HFFc6 (cell line): Measurements from ENCODE around the gene DNM2. TPM values are rescaled to one million over a fixed set of nuclear protein-coding genes. Genes with fewer than 3 reads are reported as not detected.

Experiments used
- DNase-seq: peaks from one replicate; pipeline ENCODE4 v3.0.0-alpha.2; 2018
- H3K27ac Mint-ChIP-seq: 2 replicates; pipeline ENCODE4 v1.8.0; 2020; ENCODE audit warnings: mild to moderate bottlenecking, mixed read lengths
- H3K27me3 Mint-ChIP-seq: 2 replicates; pipeline ENCODE4 v1.8.0; 2021; ENCODE audit warnings: mild to moderate bottlenecking, moderate library complexity, mixed read lengths; ENCODE audit not compliant: insufficient read depth
- H3K36me3 Mint-ChIP-seq: 2 replicates; pipeline ENCODE4 v1.8.0; 2021; ENCODE audit warnings: low read depth, mixed read lengths
- H3K4me1 Mint-ChIP-seq: 2 replicates; pipeline ENCODE4 v1.8.0; 2020; ENCODE audit warnings: low read depth, mixed read lengths
- H3K4me3 Mint-ChIP-seq: 2 replicates; pipeline ENCODE4 v1.8.0; 2020; ENCODE audit warnings: mild to moderate bottlenecking, moderate library complexity, mixed read lengths
- H3K9me3 Mint-ChIP-seq: 2 replicates; pipeline ENCODE4 v1.8.0; 2020; ENCODE audit warnings: mild to moderate bottlenecking, mixed read lengths
- total RNA-seq, 6 experiments: library from RNA; stranded (reverse); fragmentation: NEBNext Ultra II Directional; extraction: Animal tissue kit (Norgen Biotek cat#: 25700); gene quantifications; 2 replicates in 1 of 6; 3 replicates in 5 of 6; pipeline ENCODE4 v1.2.3, GENCODE V29; 2021
- TF ChIP-seq, protein P1 (sequence below): fragments of 200-600 bp; sonication (generic); IDR thresholded peaks from 2 replicates; pipeline ENCODE4 v1.5.0; 2021; ENCODE audit warnings: antibody characterized with exemption, mild to moderate bottlenecking

The DNM2 gene
- total RNA-seq, 6 experiments from 2014 or later, result 91.5 to 122 (median 99.5) TPM

DNA sequence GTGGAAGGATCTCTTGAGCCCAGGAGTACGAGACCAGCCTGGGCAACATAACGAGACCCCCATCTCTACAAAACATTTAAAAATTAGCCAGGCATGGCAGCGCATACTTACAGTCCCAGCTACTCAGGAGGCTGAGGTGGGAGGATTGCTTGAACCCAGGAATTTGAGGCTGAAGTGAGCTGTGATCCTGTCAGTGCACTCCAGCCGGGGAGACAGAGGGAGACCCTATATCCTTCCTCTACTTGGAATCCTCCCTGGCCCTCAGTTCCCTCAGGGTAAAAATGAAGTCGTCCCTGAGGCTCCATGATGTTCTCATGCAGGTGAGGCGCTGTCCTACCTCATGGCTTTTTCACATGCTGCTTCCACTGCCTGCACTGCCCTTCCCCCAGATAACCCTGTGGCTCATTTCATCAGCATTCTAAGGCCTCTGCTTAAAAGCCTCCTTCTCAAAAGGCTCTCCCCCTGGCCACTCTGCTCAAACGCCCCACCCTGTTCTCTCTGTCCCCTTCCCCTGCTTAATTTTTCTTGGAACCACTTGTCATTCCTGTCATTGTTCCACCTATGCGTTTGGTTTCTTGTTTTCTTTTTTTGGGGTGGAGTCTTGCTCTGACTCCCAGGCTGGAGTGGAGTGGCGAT is 19.2 kb downstream of the DNM2 start:
- no peak for DNase-seq
- TF ChIP-seq, protein P1, sequence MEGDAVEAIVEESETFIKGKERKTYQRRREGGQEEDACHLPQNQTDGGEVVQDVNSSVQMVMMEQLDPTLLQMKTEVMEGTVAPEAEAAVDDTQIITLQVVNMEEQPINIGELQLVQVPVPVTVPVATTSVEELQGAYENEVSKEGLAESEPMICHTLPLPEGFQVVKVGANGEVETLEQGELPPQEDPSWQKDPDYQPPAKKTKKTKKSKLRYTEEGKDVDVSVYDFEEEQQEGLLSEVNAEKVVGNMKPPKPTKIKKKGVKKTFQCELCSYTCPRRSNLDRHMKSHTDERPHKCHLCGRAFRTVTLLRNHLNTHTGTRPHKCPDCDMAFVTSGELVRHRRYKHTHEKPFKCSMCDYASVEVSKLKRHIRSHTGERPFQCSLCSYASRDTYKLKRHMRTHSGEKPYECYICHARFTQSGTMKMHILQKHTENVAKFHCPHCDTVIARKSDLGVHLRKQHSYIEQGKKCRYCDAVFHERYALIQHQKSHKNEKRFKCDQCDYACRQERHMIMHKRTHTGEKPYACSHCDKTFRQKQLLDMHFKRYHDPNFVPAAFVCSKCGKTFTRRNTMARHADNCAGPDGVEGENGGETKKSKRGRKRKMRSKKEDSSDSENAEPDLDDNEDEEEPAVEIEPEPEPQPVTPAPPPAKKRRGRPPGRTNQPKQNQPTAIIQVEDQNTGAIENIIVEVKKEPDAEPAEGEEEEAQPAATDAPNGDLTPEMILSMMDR, result no peak
- no peaks in the 10 kb centered on the region for H3K4me1 Mint-ChIP-seq
- no peaks in the 10 kb centered on the region; the same call in 1 of the 2 replicates for H3K27me3 Mint-ChIP-seq
- H3K27ac Mint-ChIP-seq, result no peak overlapping the region
- peaks cover 22% of the 10 kb centered on the region for H3K36me3 Mint-ChIP-seq
- H3K4me3 Mint-ChIP-seq, result no peak overlapping the region
- H3K9me3 Mint-ChIP-seq, result peaks cover 13% of the 10 kb centered on the region; the same call in 1 of the 2 replicates

DNA sequence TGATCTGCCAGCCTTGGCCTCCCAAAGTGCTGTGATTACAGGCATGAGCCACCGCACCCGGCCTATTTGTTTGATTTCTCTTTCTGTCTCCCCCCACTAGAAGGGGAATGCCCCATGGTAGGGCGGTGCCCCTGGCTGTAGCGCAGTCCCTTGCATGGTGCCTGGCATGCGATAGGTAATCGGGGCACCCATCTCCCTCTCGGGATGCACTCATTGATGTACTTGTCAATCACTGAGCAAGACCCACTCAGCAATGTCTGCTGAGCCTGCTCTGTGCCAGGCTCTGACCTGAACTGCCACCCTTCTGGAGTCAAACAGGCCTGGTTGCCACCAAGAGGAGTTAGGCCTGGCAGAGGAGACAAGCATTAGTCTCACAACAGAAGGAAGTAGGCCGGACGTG is 19.8 kb downstream of the DNM2 start:
- no peak overlapping the region for H3K27ac Mint-ChIP-seq
- DNase-seq, result no peak
- TF ChIP-seq, protein P1, result no peak
- peaks cover 13% of the 10 kb centered on the region; the same call in 1 of the 2 replicates for H3K9me3 Mint-ChIP-seq
- H3K4me1 Mint-ChIP-seq, result no peaks in the 10 kb centered on the region
- no peaks in the 10 kb centered on the region; the same call in 1 of the 2 replicates for H3K27me3 Mint-ChIP-seq
- H3K4me3 Mint-ChIP-seq, result no peak overlapping the region
- H3K36me3 Mint-ChIP-seq, result peaks cover 22% of the 10 kb centered on the region

DNA sequence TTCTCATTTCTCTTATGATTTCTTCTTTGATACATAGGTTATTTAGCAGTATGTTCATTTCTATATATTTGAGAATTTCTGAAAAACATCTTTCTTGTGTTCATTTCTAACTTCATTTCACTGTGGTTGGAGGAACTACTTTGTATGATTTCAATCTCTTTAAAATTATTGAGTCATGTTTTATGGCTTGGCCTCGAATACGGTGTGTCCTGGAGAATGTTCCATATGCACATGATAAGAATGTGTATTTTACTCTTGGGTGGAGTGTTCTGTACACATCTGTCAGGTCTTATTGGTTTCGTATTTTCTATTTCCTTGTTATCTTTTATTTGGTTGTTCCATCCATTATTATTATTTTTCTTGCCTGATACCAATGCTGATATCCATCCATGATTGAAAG is 22.9 kb downstream of the DNM2 start:
- H3K27ac Mint-ChIP-seq, result no peak overlapping the region
- no peak overlapping the region for H3K4me3 Mint-ChIP-seq
- peaks cover 22% of the 10 kb centered on the region for H3K36me3 Mint-ChIP-seq
- peaks cover 17% of the 10 kb centered on the region; the same call in 1 of the 2 replicates for H3K4me1 Mint-ChIP-seq
- H3K9me3 Mint-ChIP-seq, result peaks cover 13% of the 10 kb centered on the region; the same call in 1 of the 2 replicates
- DNase-seq, result no peak
- TF ChIP-seq, protein P1, result no peak
- H3K27me3 Mint-ChIP-seq, result no peaks in the 10 kb centered on the region; the same call in 1 of the 2 replicates

DNA sequence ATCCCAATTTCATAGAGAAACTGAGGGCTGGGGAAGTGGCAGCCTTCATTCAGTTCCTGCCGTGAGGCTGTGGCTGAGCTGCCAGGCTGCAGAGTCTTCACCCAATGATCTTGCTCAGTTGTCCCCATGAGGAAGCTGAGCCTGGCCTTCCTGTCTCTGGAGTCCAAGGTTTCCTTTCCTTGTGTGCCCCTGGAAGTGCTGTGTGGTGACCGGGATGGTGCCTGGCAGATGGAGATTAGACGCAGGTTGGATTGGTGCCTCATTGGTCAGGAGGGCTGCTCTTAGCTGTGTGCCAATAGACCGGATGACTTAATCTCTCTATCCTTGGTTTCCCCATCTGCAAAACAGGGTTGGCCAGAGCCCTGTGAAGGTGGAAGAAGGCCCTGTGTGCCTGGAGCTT is 24.6 kb downstream of the DNM2 start:
- peaks cover 15% of the 10 kb centered on the region for H3K36me3 Mint-ChIP-seq
- TF ChIP-seq, protein P1, result no peak
- no peak for DNase-seq
- no peak overlapping the region for H3K4me3 Mint-ChIP-seq
- no peaks in the 10 kb centered on the region; the same call in 1 of the 2 replicates for H3K27me3 Mint-ChIP-seq
- H3K4me1 Mint-ChIP-seq, result peaks cover 22% of the 10 kb centered on the region; the same call in 1 of the 2 replicates
- H3K9me3 Mint-ChIP-seq, result peaks cover 8% of the 10 kb centered on the region; the same call in 1 of the 2 replicates
- H3K27ac Mint-ChIP-seq, result no peak overlapping the region

DNA sequence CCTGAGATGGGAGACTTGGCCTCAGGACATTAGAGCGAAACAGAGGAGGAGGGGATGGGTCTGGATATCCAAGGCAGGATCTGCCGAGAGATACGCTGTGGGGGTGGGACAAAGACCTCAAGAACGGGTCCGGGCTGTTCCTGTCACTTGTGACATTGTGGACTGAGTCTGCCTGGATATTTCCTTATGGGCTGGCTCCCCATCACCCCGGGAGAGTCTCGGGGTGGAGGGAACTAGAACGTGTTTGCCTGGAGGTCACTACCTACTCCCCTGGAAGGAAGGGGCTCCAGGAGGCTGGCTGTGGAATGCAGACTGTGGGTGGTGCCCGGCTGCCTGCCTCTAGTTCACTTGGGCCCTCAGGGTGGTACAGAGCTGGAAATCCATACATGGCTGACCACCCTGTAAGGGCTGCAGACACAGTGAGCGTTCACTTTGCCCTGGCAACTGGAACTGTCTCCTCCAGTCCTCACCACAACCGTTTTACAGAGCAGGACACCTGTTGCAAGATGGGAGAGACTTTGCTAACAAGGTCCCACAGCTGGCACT is 26.4 kb downstream of the DNM2 start:
- no peak overlapping the region for H3K4me3 Mint-ChIP-seq
- H3K4me1 Mint-ChIP-seq, result peaks cover 39% of the 10 kb centered on the region

More for the DNA sequence above, 26.4 kb downstream of the DNM2 start:
- Mint-ChIP-seq H3K9me3 (peaks cover 5% of the 10 kb centered on the region; the same call in 1 of the 2 replicates), H3K27me3 (no peaks in the 10 kb centered on the region; the same call in 1 of the 2 replicates), H3K36me3 (peaks cover 11% of the 10 kb centered on the region), H3K27ac (no peak overlapping the region)
- DNase-seq, result no peak
- TF ChIP-seq, protein P1, result no peak
